Peyer's patch (tissue), 4 donors: ENCODE data around the gene TOPORS. TPM values are rescaled to one million over a fixed set of nuclear protein-coding genes. Genes with fewer than 3 reads are reported as not detected.
"Not testable (repeated sequence)": the region's sequence is repeated elsewhere in the genome, so short reads cannot be mapped to it uniquely, and the experiment has no call there.

Source experiments
- DNase-seq, 3 donors: peaks; one replicate each; pipeline ENCODE4 v3.0.0-alpha.2; 2017 to 2019
- H3K27ac ChIP-seq, 4 donors: fragments of 200-600 bp; sonication (generic); one replicate each; pipeline ENCODE4 v1.5.1; 2016 to 2019
- H3K27me3 ChIP-seq, 2 donors: fragments of 200-600 bp; sonication (generic); one replicate each; pipeline ENCODE4 v1.5.1; 2019
- H3K36me3 ChIP-seq, 3 donors: fragments of 200-600 bp; sonication (generic); one replicate each; pipeline ENCODE4 v1.5.1; 2016 to 2019
- H3K4me1 ChIP-seq, 4 donors: fragments of 200-600 bp; sonication (generic); one replicate each; pipeline ENCODE4 v1.5.1; 2016 to 2019
- H3K4me3 ChIP-seq, 4 donors: fragments of 200-600 bp; sonication (generic); 1 replicate in 3 of 4; 2 replicates in 1 of 4; pipeline ENCODE4 v1.5.1; 2016 to 2019; ENCODE audit warnings: mild to moderate bottlenecking in 1 of 4
- H3K9me3 ChIP-seq, 4 donors: fragments of 200-600 bp; sonication (generic); one replicate each; pipeline ENCODE4 v1.5.1; 2016 to 2019; ENCODE audit warnings: mild to moderate bottlenecking in 1 of 4
- CTCF ChIP-seq, 6 experiments: fragments of 450-650 bp in 4 of 6; fragments of 200-600 bp in 2 of 6; sonication (generic) in 1 of 6; IDR thresholded peaks; one replicate each; pipeline ENCODE4 v1.5.1; 2017 to 2019; ENCODE audit warnings: antibody characterized with exemption in 6 of 6, mild to moderate bottlenecking in 3 of 6, moderate library complexity in 1 of 6
- POLR2A ChIP-seq, 2 donors: fragments of 450-650 bp; IDR thresholded peaks; one replicate each; pipeline ENCODE4 v1.5.1; 2017; ENCODE audit warnings: antibody characterized with exemption in 2 of 2, mild to moderate bottlenecking in 2 of 2, moderate library complexity in 2 of 2
- total RNA-seq, 4 donors: library from RNA; depleted of rRNA; stranded (reverse); fragments of >200 nt; gene quantifications; one replicate each; pipeline ENCODE4 v1.1.0, GENCODE V29; 2016

Gene TOPORS
- 10 to 100 TPM; 14.9 to 22.0 (median 18.6) TPM for total RNA-seq

DNA sequence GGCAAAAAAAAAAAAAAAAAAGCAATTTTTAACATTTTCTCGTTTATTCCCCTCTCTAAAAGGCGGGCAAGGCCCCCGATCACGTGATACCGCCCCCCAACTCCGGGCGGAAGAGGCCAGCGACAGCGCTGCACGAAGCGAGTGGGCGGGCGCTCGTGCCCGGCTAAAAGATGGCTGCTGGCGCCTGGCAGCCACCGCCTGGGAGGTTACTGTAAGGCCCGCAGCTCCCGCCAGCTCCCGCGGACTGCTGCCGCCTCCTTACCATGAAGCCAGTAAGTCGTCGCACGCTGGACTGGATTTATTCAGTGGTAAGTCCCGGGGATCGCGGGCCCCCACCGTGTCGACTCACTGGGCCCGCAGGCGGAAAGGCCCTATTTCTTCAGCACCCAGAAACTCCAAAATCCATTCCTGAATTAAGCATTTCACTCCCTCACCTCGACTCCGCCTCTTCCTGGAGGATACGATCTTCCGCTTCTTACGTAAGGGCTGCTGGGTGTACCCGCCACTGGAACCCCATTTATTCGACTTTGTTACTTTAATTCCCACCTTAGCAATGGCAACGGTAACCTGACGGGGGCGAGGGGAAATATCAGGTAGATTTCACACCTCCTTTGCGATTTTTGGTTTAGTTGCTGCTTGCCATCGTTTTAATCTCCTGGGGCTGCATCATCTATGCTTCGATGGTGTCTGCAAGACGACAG is at the start of gene TOPORS, which contains the start of gene SMIM27:
Gene TOPORS, minus strand, starts transcription at position 415 of the 701 bp plus-strand sequence. Its CDS starts 150 bp downstream, at position 265.
Gene SMIM27, plus strand, starts transcription at position 156 of the 701 bp plus-strand sequence. Its CDS starts 108 bp downstream, at position 264.
- peak; percentile 86 to 95 (median 92) for DNase-seq
- peak within 1 kb of the TSS; percentile 83 to 93 (median 91) for H3K27ac ChIP-seq
- H3K36me3 ChIP-seq, result no peaks in the 10 kb centered on the region
- no peaks in the 10 kb centered on the region for H3K9me3 ChIP-seq
- H3K27me3 ChIP-seq, result no peaks in the 10 kb centered on the region
- H3K4me1 ChIP-seq, result peaks cover 0 to 24% (median 5%) of the 10 kb centered on the region in 4 donors
- peak within 1 kb of the TSS; percentile 61 to 79 (median 74) for H3K4me3 ChIP-seq
- TF ChIP-seq POLR2A (IDR thresholded peaks at IDR 0.05) (peak; percentile 60 to 87), CTCF (IDR thresholded peaks at IDR 0.05) (no peak)

GRCh38 chr9:32599021-32599420 is 46.6 kb upstream of the TOPORS start:
- not testable (repeated sequence) for H3K9me3 ChIP-seq, H3K36me3 ChIP-seq, DNase-seq, H3K4me1 ChIP-seq, H3K27me3 ChIP-seq, H3K27ac ChIP-seq, H3K4me3 ChIP-seq

- Histone ChIP-seq H3K9me3 (no peaks in the 10 kb centered on the region), H3K4me1 (no peaks in the 10 kb centered on the region), H3K36me3 (no peaks in the 10 kb centered on the region), H3K4me3 (no peak overlapping the region), H3K27me3 (no peaks in the 10 kb centered on the region), H3K27ac (no peak overlapping the region)
- TF ChIP-seq CTCF (IDR thresholded peaks at IDR 0.05) (no peak), POLR2A (IDR thresholded peaks at IDR 0.05) (no peak)
- DNase-seq, result no peak
Observed at GRCh38 chr9:32596936-32597335, 44.5 kb upstream of the TOPORS start.

DNA sequence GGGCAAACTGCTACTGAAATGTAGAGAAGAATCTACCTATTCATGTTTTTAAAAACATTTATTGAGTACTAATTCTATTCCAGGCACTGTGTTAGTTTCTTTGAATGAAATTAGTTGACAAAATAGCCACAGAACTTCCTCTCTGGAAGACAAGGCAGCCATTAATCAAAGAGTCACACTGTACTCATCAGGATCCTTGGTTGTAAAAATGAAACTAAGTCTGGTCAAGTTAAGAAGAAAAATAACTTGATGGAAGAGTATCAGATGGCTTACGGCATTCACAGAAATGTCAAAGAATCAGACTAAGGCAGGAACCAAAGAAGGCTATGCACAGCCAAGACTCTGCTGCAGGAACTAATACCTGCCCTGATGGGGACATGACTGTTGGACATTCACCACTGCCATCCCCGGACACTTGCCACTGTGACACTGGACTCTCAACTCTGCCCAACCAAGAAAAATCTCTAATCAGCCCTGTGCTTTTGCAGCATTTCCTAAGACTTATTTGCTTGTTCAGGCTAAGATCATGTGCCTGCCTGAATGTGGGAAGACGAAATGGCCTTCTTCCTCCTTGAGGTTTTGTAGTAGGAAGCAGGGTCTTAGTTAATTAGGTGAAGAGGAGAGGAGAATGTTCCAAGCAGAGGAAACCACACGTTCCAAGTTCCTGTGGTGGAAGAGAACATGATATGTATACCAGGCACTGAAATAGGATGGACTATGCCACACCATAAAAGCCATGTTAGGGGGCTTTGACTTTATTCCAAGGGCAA is 43.9 kb upstream of the TOPORS start:
- no peaks in the 10 kb centered on the region for H3K9me3 ChIP-seq
- H3K36me3 ChIP-seq, result no peaks in the 10 kb centered on the region
- no peak for TF ChIP-seq POLR2A (IDR thresholded peaks at IDR 0.05)
- no peak for TF ChIP-seq CTCF (IDR thresholded peaks at IDR 0.05)
- H3K4me3 ChIP-seq, result no peak overlapping the region
- no peak for DNase-seq
- H3K27ac ChIP-seq, result no peak overlapping the region
- H3K27me3 ChIP-seq, result no peaks in the 10 kb centered on the region
- no peaks in the 10 kb centered on the region for H3K4me1 ChIP-seq

DNA sequence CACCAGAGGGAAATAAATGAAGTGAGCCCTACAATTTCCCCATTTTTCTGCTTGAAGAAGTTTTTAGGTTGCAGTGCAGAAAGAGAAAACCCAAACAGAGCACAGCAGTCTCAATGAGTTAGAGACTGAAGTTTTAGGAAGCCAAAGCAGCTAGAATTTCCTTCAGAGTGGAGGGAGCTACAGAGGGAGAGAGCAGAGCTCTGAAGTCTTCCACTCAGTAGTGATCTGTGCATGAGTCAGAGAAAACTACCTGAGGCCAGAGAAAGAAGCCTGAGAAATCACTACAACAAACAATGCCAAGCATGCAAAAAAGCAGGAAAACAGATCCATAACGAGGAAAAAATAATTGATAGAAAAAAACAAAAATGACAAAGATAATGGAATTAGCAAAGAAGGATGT is 38.5 kb upstream of the TOPORS start:
- no peak for DNase-seq
- no peaks in the 10 kb centered on the region for H3K27me3 ChIP-seq
- H3K27ac ChIP-seq, result no peak overlapping the region
- H3K4me3 ChIP-seq, result no peak overlapping the region
- H3K36me3 ChIP-seq, result no peaks in the 10 kb centered on the region
- H3K9me3 ChIP-seq, result no peaks in the 10 kb centered on the region
- TF ChIP-seq POLR2A (IDR thresholded peaks at IDR 0.05) (no peak), CTCF (IDR thresholded peaks at IDR 0.05) (no peak)
- no peaks in the 10 kb centered on the region for H3K4me1 ChIP-seq

- Histone ChIP-seq H3K9me3 (no peaks in the 10 kb centered on the region), H3K4me1 (no peaks in the 10 kb centered on the region), H3K27ac (no peak overlapping the region), H3K27me3 (no peaks in the 10 kb centered on the region), H3K4me3 (no peak overlapping the region), H3K36me3 (no peaks in the 10 kb centered on the region)
- no peak for TF ChIP-seq POLR2A (IDR thresholded peaks at IDR 0.05)
- DNase-seq, result no peak
Observed at GRCh38 chr9:32590476-32590875, 38.1 kb upstream of the TOPORS start.
